ACC112 (cell line): ENCODE measurements around the gene CD63.

Experiments used
- H2AFZ ChIP-seq: fragments of 200-600 bp; sonication (generic); one replicate; pipeline ENCODE4 v1.6.0; 2017; ENCODE audit warnings: antibody characterized with exemption, low read length; ENCODE audit not compliant: unreplicated experiment
- H3K27ac ChIP-seq: fragments of 200-600 bp; sonication (generic); 2 replicates; pipeline ENCODE4 v1.5.1; 2014; ENCODE audit warnings: low read depth, mild to moderate bottlenecking, antibody characterized with exemption, low read length, moderate library complexity
- H3K27me3 ChIP-seq: fragments of 200-600 bp; sonication (generic); 2 replicates; pipeline ENCODE4 v1.6.1; 2014; ENCODE audit warnings: mild to moderate bottlenecking, antibody characterized with exemption, low read length, moderate library complexity, mixed read lengths; ENCODE audit not compliant: insufficient read depth
- H3K36me3 ChIP-seq: fragments of 200-600 bp; sonication (generic); 2 replicates; pipeline ENCODE4 v1.6.1; 2016; ENCODE audit warnings: mild to moderate bottlenecking, antibody characterized with exemption, low read length, moderate library complexity, mixed read lengths; ENCODE audit not compliant: insufficient read depth
- H3K4me1 ChIP-seq: fragments of 200-600 bp; sonication (generic); one replicate; pipeline ENCODE4 v1.6.1; 2016; ENCODE audit warnings: low read length, mixed read lengths; ENCODE audit not compliant: insufficient read depth, unreplicated experiment, control insufficient read depth
- H3K4me3 ChIP-seq: fragments of 200-600 bp; sonication (generic); 2 replicates; pipeline ENCODE4 v1.5.1; 2014; ENCODE audit warnings: mild to moderate bottlenecking, low read depth, low read length
- H3K79me2 ChIP-seq: fragments of 200-600 bp; sonication (generic); one replicate; pipeline ENCODE4 v1.6.0; 2016; ENCODE audit warnings: low read length; ENCODE audit not compliant: control insufficient read depth, unreplicated experiment, insufficient read depth

The CD63 gene

DNA sequence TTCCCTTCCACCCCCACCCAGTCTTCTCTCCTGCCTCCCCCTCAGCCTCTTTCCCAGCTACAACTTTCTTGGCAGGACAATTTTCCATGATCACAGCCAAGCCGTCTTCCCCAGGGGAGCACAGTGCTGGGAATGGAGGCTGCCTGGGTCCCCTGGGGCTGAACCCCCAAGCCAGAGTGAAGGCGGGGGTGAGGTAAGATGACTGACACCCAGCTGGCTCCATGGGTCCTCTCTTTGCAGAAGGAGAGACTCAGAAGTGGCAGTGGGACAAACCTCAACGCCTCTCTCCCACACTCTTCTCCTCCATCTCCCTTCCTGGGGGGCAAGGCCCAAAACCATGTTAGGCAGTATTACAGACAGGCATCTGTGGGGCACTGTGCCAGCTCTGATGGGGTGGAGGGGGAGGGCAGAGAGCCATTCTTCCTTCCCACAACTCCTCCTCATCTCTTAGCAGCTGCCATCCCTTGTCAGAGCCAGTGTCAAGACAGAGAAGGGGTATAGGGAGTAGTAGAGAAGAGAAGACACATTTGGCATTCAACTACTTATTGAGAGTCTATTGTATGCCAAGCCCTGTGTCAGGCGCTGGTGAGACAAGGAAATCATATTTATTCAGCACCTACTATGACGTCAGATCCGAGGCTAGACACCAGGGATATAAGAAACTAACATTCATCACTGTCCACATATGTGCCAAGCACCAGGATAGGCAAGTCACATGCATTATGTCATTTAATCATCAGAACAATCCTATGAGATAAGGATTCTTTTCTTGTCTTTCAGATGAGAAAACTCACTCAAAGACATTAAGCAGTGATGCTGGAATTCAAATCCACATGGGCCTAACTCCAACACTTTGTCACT, 24.7 kb downstream of the CD63 start:
- H2AFZ ChIP-seq, result no peak overlapping the region
- H3K4me3 ChIP-seq, result peak overlapping the region; percentile 22; the same call in 1 of the 2 replicates
- H3K36me3 ChIP-seq, result no peaks in the 10 kb centered on the region
- H3K79me2 ChIP-seq, result peaks cover 29% of the 10 kb centered on the region
- peaks cover 57% of the 10 kb centered on the region for H3K4me1 ChIP-seq
- no peaks in the 10 kb centered on the region for H3K27me3 ChIP-seq
- no peak overlapping the region for H3K27ac ChIP-seq

DNA sequence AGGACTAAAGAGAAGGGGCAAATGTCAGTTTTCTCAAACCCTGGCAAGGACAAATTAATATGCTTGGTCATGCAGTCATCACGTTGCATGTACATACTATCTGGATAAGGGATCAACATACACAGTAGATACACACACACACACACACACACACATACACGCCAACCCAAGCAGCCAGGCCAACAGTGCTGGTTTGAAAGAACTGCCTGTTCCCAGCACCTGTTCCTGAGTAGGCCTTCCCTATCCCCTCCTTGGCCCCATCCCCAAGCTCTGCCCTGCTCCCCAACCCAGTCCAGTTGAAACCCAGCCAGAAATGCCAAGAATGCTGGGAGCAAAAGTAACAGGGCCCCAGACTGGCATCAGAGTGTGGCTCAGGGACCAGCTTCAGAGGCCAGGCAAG, 25.5 kb downstream of the CD63 start:
- peaks cover 29% of the 10 kb centered on the region for H3K79me2 ChIP-seq
- no peak overlapping the region for H3K27ac ChIP-seq

DNA sequence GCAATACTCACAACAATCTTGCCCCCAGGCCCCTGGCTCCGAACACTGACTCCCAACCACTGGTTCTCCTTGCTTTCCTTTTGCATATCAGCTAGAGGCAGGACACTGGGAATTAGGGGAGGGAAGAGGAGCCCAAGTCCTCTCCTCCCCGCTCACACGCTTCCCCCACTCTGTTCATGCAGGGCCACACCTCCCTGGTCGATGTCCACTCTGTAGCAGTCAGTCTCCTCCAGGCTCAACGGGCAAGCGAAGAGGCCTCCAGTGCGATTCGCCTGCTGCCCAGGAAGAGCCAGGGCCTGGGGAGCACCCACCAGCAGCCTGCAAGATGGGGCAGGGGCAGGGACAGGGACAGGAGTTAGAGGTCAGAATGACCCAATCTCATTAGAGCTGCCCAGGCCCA, 25.9 kb downstream of the CD63 start:
- H3K4me3 ChIP-seq, result no peak overlapping the region
- peaks cover 29% of the 10 kb centered on the region for H3K79me2 ChIP-seq
- no peak overlapping the region for H3K27ac ChIP-seq
- H2AFZ ChIP-seq, result no peak overlapping the region
- peaks cover 48% of the 10 kb centered on the region for H3K4me1 ChIP-seq
- H3K36me3 ChIP-seq, result no peaks in the 10 kb centered on the region
- no peaks in the 10 kb centered on the region for H3K27me3 ChIP-seq

More for the DNA sequence above, 25.5 kb downstream of the CD63 start:
- H3K36me3 ChIP-seq, result no peaks in the 10 kb centered on the region
- no peak overlapping the region for H2AFZ ChIP-seq
- H3K4me3 ChIP-seq, result no peak overlapping the region
- peaks cover 49% of the 10 kb centered on the region for H3K4me1 ChIP-seq
- H3K27me3 ChIP-seq, result no peaks in the 10 kb centered on the region

DNA sequence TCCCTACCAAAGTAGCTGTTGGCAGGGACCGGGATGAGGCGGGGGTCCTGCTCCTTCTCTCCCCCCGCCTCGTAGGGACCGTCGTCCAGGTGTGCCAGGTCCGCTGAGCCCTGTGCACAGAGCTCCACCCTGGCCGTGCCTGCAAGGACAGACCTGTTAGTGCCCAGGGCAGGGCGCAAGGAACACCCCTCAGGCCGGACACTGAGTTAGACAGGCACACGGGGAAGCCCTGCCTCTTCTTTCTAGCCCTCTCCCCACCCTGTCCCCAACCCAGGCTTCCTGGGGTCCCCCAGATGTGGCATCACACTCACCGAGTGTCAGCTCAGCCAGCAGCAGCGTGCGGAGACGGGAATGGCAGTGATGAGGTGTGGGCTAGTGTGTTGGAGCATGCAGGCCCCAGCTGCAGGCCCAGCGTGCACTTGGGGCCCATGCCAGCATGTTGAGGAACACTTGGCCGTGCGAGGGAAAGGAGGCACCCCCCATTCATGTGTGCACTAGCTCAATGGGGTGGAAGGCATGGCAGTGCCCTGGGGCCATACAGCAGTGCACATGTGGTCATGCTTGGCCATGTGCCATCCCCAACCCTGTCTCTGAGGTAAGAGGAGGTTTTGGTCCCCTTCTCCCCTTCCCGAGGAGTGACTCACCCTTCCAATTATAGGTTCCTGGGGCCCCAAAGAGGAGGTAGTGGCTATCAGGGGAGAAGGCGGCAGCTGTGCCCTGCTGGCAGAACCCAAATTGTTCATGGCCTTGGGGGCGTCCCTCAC, 28.4 kb downstream of the CD63 start:
- Histone ChIP-seq H3K79me2 (peaks cover 17% of the 10 kb centered on the region), H3K36me3 (no peaks in the 10 kb centered on the region), H3K4me3 (no peak overlapping the region), H3K27me3 (no peaks in the 10 kb centered on the region), H3K4me1 (peaks cover 34% of the 10 kb centered on the region), H2AFZ (no peak overlapping the region), H3K27ac (no peak overlapping the region)

DNA sequence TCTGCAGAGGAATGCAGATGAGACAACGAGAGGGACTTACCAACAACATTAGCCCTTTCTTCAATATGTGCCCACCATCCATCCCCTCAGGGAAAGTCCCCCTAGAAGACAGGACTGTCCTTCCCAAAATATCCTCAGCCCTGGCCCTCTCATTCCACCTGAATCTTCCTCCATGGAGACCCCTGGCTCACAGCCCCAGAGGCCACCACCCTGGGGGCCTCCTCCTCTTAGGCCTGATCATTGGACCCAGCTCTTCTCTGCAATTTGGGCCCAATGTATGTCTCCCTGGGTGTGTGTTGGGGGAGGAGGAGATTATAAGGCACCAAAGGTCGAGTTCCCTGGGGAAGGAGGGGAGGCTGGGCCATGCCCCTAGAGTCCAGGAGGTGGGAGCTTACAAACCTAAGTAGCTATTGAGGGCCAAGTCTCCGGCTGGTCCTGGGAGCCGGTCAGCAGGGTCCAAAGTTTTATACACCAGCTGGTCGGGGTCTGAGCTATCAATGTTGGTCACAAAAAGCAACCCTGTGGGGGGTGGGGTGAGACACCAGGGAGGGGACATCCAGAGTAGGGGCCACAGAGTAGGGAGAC, 29.2 kb downstream of the CD63 start:
- Histone ChIP-seq H3K36me3 (no peaks in the 10 kb centered on the region), H3K79me2 (peaks cover 12% of the 10 kb centered on the region), H2AFZ (no peak overlapping the region), H3K4me1 (peaks cover 25% of the 10 kb centered on the region), H3K4me3 (no peak overlapping the region), H3K27ac (no peak overlapping the region), H3K27me3 (no peaks in the 10 kb centered on the region)

DNA sequence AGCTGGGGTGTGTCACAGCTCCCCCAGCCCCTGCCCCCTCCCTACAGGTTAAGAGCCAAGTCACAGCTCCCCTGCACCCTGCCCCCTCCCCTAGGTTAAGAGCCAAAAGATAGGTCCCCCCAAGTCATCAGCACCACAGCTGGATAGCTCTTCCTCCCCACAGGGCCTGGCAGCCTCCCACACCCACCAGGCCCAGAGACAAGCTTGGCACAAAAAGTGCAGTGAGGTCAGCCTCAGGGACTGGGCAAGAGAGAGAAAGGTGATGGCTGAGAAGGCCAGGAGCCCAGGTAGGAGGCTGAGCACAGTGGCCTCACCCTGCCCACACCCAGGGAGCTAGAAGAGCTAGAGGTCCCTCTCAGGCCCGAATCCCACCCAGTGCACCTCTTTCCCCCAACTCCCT, 29.8 kb downstream of the CD63 start:
- H3K4me1 ChIP-seq, result peaks cover 19% of the 10 kb centered on the region
- no peaks in the 10 kb centered on the region for H3K27me3 ChIP-seq
- H3K36me3 ChIP-seq, result no peaks in the 10 kb centered on the region
- H3K4me3 ChIP-seq, result no peak overlapping the region
- H3K27ac ChIP-seq, result no peak overlapping the region
- H3K79me2 ChIP-seq, result peaks cover 6% of the 10 kb centered on the region
- no peak overlapping the region for H2AFZ ChIP-seq

DNA sequence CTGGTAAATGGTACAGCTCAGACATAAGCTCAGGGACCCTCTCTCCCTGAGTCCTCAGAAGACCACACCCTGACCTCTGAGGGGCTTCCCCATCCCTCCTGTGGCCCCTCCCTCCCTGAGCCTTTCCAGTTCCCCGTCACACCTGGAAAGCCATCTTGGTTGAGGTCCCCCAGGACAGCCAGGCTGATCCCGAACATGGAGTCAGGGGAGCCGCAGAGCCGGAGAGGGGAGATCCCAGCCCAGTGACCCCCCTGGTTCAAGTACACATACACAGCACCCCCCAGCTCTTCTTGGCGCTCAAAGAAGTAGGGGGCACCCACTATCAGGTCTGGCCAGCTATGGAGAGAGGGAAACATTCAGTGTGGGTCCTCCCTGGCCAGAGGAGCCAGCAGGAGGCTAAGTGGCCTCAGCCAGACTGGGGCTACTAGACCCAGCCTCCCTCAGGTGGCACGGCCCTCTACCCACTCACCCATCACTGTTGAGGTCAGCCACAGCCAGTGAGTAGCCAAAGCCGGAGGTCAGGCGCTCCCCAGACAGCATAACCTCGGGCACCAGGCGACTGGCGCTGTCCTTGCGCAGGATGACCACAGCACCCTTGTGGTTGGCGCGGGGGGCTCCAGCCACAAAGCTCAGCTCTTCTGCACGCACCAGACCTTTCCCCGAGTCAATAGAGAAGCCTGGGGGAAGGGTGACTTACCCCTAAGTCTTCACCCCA, 30.4 kb downstream of the CD63 start:
- H3K4me1 ChIP-seq, result peaks cover 13% of the 10 kb centered on the region

DNA sequence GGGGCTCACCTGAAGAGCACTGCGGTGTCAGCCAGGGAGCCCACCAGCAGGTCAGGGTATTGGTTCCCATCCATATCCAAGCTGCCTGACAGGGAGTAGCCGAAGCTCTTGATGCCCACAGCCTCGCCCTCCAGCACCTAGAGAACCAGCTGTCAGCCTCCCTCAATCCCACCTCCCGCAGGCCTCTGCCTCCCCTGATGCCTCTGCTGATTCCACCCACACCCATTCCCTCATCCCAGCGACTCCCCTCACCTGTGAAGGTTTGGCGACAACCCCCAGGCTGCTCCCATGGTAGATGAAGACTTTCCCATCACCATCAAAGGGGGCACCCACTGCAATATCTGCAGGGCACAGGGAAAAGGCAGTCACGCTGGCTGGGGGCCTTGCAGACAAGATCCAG, 31.1 kb downstream of the CD63 start:
- H3K27ac ChIP-seq, result no peak overlapping the region
- no peak overlapping the region for H3K4me3 ChIP-seq
- no peak overlapping the region for H2AFZ ChIP-seq
- no peaks in the 10 kb centered on the region for H3K79me2 ChIP-seq
- H3K4me1 ChIP-seq, result peaks cover 12% of the 10 kb centered on the region
- no peaks in the 10 kb centered on the region for H3K36me3 ChIP-seq
- H3K27me3 ChIP-seq, result no peaks in the 10 kb centered on the region

More for the DNA sequence above, 30.4 kb downstream of the CD63 start:
- no peak overlapping the region for H2AFZ ChIP-seq
- no peak overlapping the region for H3K27ac ChIP-seq
- H3K79me2 ChIP-seq, result peaks cover under 1% of the 10 kb centered on the region
- no peaks in the 10 kb centered on the region for H3K27me3 ChIP-seq
- no peak overlapping the region for H3K4me3 ChIP-seq
- H3K36me3 ChIP-seq, result no peaks in the 10 kb centered on the region

DNA sequence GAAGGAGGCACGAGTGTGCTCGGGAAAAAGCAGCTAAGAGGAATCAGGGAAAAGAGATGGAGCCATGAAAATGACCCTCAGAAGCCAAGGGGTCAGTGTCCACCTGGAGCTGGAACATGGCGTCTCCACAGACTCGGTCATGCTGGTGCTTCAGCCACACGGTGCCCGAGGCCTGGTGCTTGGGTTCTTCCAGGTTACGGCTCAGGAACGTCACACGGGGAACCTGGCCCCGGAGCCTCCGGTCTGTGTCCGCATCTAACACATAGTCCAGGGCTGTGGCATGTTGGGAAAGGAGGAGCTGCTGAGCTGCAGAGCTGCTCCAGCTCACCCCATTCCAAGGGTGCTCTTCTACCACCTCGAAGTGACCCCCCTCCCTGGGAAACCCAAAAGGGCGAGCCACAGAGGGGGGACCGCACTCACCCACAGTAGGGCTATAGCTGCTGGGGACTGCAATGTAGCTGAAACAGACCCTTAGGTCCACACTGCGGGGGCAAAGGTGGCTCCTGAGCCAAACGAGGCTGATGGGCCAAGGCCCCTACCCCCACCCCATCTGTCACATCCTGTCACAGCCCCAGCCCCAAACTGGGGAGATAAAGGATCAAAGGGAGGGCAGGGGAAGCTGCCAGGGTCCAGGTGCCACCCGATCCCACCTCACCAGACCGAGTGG, 31.9 kb downstream of the CD63 start:
- H3K27me3 ChIP-seq, result no peaks in the 10 kb centered on the region
- H3K36me3 ChIP-seq, result no peaks in the 10 kb centered on the region
- H3K79me2 ChIP-seq, result no peaks in the 10 kb centered on the region
- H2AFZ ChIP-seq, result no peak overlapping the region
- no peak overlapping the region for H3K27ac ChIP-seq
- no peak overlapping the region for H3K4me3 ChIP-seq
- peaks cover 12% of the 10 kb centered on the region for H3K4me1 ChIP-seq

DNA sequence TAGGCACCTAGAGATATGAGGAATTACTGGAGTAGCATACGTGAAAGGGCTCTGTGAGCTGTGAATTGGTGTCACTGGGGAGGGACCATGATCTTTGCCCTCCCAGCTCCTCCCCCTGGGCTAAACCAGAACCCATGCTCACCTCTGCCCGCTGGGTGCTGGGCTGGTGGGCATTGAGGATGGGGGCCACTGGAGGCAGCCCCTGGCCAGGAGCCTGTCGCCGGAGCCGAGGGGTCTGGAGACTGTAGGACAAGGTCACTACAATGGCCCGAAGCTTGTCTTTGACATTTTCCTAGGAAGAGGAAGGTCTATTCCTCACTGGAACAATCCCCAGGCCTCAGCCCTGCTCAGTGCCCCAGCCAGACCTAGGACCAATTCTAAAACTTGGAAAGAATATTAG, 32.7 kb downstream of the CD63 start:
- no peaks in the 10 kb centered on the region for H3K79me2 ChIP-seq
- H3K27ac ChIP-seq, result no peak overlapping the region
- no peaks in the 10 kb centered on the region for H3K36me3 ChIP-seq
- peaks cover 9% of the 10 kb centered on the region for H3K4me1 ChIP-seq
- H3K27me3 ChIP-seq, result no peaks in the 10 kb centered on the region
- no peak overlapping the region for H2AFZ ChIP-seq
- no peak overlapping the region for H3K4me3 ChIP-seq
